GM12864 (cell line): ENCODE measurements around the gene OR6S1.
A peak's percentile ranks its signal among the peaks of the same experiment; 100 is the strongest.

Source experiments
- DNase-seq: peaks from one replicate; pipeline ENCODE4 v3.0.0-alpha.2; 2011; ENCODE audit warnings: low read depth
- H3K4me3 ChIP-seq: 2 replicates; pipeline ENCODE4 v1.5.1; 2011; ENCODE audit warnings: mild to moderate bottlenecking, low read depth, low read length, control low read depth
- TF ChIP-seq, protein P1 (sequence below): IDR thresholded peaks from 2 replicates; pipeline ENCODE4 v1.5.1; 2011; ENCODE audit warnings: low read depth, mild to moderate bottlenecking, moderate library complexity, low read length, control low read depth, inconsistent platforms; ENCODE audit errors: missing control alignments

OR6S1 gene

DNA sequence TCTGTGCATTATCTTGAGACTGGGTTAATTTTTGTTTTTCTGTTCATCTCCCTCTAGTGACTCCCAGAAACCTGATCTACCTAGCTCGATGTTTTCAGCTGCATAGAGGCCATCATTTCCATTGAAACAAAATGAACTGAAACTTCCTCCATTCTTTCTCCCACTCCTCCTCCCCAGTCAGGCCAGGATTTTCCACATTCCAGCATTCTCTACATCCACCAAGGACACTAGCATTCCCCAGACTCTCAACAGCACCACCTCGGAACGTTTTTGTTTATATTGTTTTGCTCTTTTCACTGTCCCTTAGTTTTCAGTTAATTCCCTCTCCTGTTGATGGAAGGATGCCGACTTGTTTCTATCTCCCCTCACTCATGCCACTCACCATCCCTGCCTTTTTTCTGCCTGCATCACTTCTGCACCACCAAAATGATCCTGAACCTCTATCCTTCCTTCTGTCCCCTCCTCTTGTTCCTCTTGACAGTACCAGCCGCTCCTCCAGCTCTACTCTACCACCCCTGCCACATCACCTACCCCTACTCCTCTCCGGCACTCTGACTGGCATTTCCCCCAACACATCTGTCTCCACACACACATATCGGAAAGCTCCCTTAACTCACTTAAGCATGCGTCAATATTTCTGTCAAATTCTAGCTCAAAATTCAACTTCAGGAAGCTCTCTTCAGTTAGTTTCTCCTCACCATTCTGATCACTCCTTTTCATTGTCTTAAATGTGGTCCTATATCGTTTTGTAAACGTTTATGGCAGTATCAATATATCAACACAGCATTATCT lies 13.2 kb downstream of the OR6S1 start:
- TF ChIP-seq, protein P1, sequence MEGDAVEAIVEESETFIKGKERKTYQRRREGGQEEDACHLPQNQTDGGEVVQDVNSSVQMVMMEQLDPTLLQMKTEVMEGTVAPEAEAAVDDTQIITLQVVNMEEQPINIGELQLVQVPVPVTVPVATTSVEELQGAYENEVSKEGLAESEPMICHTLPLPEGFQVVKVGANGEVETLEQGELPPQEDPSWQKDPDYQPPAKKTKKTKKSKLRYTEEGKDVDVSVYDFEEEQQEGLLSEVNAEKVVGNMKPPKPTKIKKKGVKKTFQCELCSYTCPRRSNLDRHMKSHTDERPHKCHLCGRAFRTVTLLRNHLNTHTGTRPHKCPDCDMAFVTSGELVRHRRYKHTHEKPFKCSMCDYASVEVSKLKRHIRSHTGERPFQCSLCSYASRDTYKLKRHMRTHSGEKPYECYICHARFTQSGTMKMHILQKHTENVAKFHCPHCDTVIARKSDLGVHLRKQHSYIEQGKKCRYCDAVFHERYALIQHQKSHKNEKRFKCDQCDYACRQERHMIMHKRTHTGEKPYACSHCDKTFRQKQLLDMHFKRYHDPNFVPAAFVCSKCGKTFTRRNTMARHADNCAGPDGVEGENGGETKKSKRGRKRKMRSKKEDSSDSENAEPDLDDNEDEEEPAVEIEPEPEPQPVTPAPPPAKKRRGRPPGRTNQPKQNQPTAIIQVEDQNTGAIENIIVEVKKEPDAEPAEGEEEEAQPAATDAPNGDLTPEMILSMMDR: no peak
- no peak overlapping the region for H3K4me3 ChIP-seq
- no peak for DNase-seq

DNA sequence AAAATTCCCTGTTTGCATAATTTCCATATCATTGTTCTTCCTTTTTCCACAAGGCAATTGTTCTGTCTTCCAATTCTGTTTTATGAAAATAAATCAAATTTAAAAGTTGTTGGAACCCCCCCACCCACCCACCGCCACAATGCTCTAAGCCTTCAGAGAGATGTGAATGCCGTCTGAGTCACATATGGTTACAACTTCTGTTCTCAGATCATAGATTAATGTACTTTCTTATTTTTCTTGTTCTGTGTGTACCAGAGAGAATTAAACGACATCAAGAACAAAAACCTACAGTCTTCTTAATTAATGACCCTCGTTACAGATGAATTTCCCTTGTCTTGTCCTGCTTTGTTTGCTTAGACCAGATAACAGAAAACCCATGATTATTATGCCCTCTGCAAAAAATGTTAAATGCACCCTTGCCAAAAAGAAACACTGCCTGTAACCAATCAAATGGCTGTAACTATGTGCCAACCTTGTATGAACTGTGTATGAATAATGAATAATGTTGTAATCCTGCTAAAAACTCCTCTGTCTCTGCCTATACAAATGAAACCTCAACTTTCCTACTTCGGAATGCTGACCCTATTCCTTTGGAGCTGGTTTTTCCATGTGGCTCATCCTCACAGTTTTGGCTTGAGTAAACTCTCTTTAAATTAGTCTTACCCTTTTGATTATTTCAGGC lies 14.0 kb downstream of the OR6S1 start:
- TF ChIP-seq, protein P1: no peak
- no peak for DNase-seq
- H3K4me3 ChIP-seq: no peak overlapping the region

DNA sequence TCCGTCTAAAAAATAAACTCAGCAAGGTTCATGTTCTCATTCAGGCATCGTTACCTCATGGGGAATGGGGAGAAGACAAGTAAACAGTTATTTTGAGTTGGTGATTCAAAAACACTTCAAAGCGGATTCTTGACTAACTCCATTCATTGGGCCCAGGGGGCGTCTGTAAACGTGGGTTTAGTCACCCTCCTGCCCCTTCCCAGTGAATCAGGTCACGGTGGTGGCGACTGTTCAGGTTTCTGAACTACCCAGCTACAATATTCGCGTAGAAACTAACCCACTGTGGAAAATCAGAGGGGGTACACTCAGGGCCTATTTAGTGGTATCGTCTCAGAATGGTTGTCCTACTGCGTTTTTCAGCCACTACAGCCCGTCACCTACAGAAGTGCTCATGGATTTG lies 15.2 kb downstream of the OR6S1 start:
- TF ChIP-seq, protein P1: no peak
- DNase-seq: no peak
- H3K4me3 ChIP-seq: no peak overlapping the region

GRCh38 chr14:20624495-20625070 lies 16.9 kb downstream of the OR6S1 start:
- H3K4me3 ChIP-seq: peak overlapping the region; percentile 51
- TF ChIP-seq, protein P1: no peak
- peak; percentile 64 for DNase-seq

- TF ChIP-seq, protein P1: no peak
- no peak for DNase-seq
- peak overlapping the region; percentile 51; the same call in 1 of the 2 replicates for H3K4me3 ChIP-seq
These were observed 17.7 kb downstream of the OR6S1 start for GRCh38 chr14:20623798-20624197.

- no peak for DNase-seq
- no peak overlapping the region; the same call in 1 of the 2 replicates for H3K4me3 ChIP-seq
- TF ChIP-seq, protein P1: no peak
These were observed 18.6 kb downstream of the OR6S1 start for GRCh38 chr14:20622816-20623291.
